ENCODE measurements around the gene C2CD2.

The C2CD2 gene

GRCh38 chr21:41876928-41877652 lies 76.7 kb downstream of the C2CD2 start:
- DNase-seq (ENCODE audit: low read depth), result no peak
- no peak for TF ChIP-seq CTCF (IDR thresholded peaks at IDR 0.05; ENCODE audit: control insufficient read depth, insufficient read depth, low read depth, low read length, missing control alignments)
- H3K4me3 ChIP-seq (ENCODE audit: control insufficient read depth, low read depth, low read length), result no peak overlapping the region

GRCh38 chr21:41876396-41876795 lies 77.4 kb downstream of the C2CD2 start:
- no peak overlapping the region for H3K4me3 ChIP-seq (ENCODE audit: control insufficient read depth, low read depth, low read length)
- TF ChIP-seq CTCF (IDR thresholded peaks at IDR 0.05; ENCODE audit: control insufficient read depth, insufficient read depth, low read depth, low read length, missing control alignments), result no peak
- DNase-seq (ENCODE audit: low read depth), result no peak

GRCh38 chr21:41875086-41875485 lies 78.7 kb downstream of the C2CD2 start:
- no peak overlapping the region for H3K4me3 ChIP-seq (ENCODE audit: control insufficient read depth, low read depth, low read length)
- DNase-seq (ENCODE audit: low read depth), result no peak
- TF ChIP-seq CTCF (IDR thresholded peaks at IDR 0.05; ENCODE audit: control insufficient read depth, insufficient read depth, low read depth, low read length, missing control alignments), result no peak

GRCh38 chr21:41874611-41875010 lies 79.2 kb downstream of the C2CD2 start:
- H3K4me3 ChIP-seq (ENCODE audit: control insufficient read depth, low read depth, low read length), result no peak overlapping the region
- no peak for TF ChIP-seq CTCF (IDR thresholded peaks at IDR 0.05; ENCODE audit: control insufficient read depth, insufficient read depth, low read depth, low read length, missing control alignments)
- DNase-seq (ENCODE audit: low read depth), result no peak

- H3K4me3 ChIP-seq (ENCODE audit: control insufficient read depth, low read depth, low read length), result no peak overlapping the region
- DNase-seq (ENCODE audit: low read depth), result no peak
- no peak for TF ChIP-seq CTCF (IDR thresholded peaks at IDR 0.05; ENCODE audit: control insufficient read depth, insufficient read depth, low read depth, low read length, missing control alignments)
Observed at GRCh38 chr21:41873426-41873825, 80.4 kb downstream of the C2CD2 start.

- DNase-seq (ENCODE audit: low read depth), result no peak
- no peak overlapping the region for H3K4me3 ChIP-seq (ENCODE audit: control insufficient read depth, low read depth, low read length)
Observed at GRCh38 chr21:41873005-41873404, 80.8 kb downstream of the C2CD2 start.

More at GRCh38 chr21:41873005-41873404, 80.8 kb downstream of the C2CD2 start:
- no peak for TF ChIP-seq CTCF (IDR thresholded peaks at IDR 0.05; ENCODE audit: control insufficient read depth, insufficient read depth, low read depth, low read length, missing control alignments)

Measured in AG09309 (cell line).